Adrenal gland (tissue), 5 donors: Measurements from ENCODE around the gene RCL1.

Experiments
- POLR2A ChIP-seq, 2 donors: fragments of 450-650 bp; IDR thresholded peaks; one replicate each; pipeline ENCODE4 v1.6.1; 2017; ENCODE audit warnings: antibody characterized with exemption in 2 of 2, mild to moderate bottlenecking in 2 of 2, moderate library complexity in 1 of 2
- TF ChIP-seq, protein P1 (sequence below), 6 experiments: fragments of 450-650 bp in 4 of 6; fragments of 200-600 bp in 2 of 6; sonication (generic) in 1 of 6; IDR thresholded peaks; 1 replicate in 5 of 6; 2 replicates in 1 of 6; pipeline versions ENCODE4 v1.5.1 to v1.8.0; 2016 to 2021; ENCODE audit warnings: antibody characterized with exemption in 6 of 6, mild to moderate bottlenecking in 2 of 6, moderate library complexity in 1 of 6
- donor health status: DM: no; HTN: no; CAD: no.

DNA sequence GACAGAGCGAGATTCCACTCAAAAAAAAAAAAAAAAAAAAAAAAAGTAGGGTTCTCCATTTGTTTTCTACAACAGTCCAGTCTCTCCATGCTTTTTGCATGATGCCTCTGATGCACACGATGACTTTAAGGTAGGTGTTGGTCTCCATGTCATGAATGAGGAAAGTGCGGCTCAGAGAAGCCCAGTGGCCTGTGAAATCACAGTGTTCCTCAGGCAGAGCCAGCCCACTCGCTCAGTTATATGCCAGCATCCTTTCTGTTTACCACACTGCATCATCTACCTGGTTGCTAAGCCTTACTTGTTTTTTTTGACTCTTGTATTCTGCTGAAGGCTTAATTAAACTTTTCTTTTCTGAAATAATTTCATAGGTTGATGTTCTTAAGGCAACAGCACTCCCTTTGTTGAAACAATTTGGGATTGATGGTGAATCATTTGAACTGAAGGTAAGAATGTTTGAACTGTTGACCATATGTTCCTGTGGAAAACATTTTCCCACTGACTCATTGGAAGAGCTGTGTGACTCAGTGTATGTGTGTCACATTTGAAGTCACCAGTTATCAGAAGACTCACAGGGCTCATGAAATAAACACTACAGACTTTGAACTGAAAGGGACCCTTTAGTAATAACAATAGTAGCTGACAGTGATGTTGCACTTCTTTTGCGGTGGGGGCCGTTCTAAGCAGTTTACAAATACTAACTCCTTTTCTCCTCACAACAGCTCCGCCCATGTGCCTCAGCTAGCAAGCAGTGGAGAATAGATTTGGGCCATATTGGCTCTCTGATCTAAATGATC is 40.2 kb downstream of the RCL1 start:
- TF ChIP-seq, protein P1, sequence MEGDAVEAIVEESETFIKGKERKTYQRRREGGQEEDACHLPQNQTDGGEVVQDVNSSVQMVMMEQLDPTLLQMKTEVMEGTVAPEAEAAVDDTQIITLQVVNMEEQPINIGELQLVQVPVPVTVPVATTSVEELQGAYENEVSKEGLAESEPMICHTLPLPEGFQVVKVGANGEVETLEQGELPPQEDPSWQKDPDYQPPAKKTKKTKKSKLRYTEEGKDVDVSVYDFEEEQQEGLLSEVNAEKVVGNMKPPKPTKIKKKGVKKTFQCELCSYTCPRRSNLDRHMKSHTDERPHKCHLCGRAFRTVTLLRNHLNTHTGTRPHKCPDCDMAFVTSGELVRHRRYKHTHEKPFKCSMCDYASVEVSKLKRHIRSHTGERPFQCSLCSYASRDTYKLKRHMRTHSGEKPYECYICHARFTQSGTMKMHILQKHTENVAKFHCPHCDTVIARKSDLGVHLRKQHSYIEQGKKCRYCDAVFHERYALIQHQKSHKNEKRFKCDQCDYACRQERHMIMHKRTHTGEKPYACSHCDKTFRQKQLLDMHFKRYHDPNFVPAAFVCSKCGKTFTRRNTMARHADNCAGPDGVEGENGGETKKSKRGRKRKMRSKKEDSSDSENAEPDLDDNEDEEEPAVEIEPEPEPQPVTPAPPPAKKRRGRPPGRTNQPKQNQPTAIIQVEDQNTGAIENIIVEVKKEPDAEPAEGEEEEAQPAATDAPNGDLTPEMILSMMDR (IDR thresholded peaks at IDR 0.05): no peak
- peak in 1 of 2 donors; percentile 47 for TF ChIP-seq POLR2A (IDR thresholded peaks at IDR 0.05)
